Aorta (tissue), 5 donors: ENCODE measurements around the gene NCBP3. TPM values are rescaled to one million over a fixed set of nuclear protein-coding genes. Genes with fewer than 3 reads are reported as not detected.

Experiments
- ATAC-seq: fragments of 200-7000 bp; cut with Tn5 transposase; one replicate; pipeline ENCODE4 v1.9.1; 2022; ENCODE audit warnings: moderate library complexity; ENCODE audit not compliant: low FRiP score
- DNase-seq, 2 donors: peaks; one replicate each; pipeline ENCODE4 v3.0.0-alpha.2; 2020
- H3K27ac ChIP-seq, 2 donors: one replicate each; pipeline ENCODE4 v1.5.1; 2013; ENCODE audit warnings: low read length in 2 of 2, mild to moderate bottlenecking in 2 of 2, moderate library complexity in 2 of 2, control low read depth in 1 of 2, inconsistent platforms in 1 of 2, low read depth in 1 of 2
- H3K27me3 ChIP-seq, 2 donors: one replicate each; pipeline ENCODE4 v1.6.1; 2013; ENCODE audit warnings: control low read depth in 1 of 2, low read length in 1 of 2, mild to moderate bottlenecking in 1 of 2, moderate library complexity in 1 of 2; ENCODE audit not compliant: insufficient read depth in 2 of 2, control insufficient read depth in 1 of 2
- H3K36me3 ChIP-seq, 2 donors: one replicate each; pipeline ENCODE4 v1.6.1; 2013; ENCODE audit warnings: control low read depth in 1 of 2, low read length in 1 of 2, mild to moderate bottlenecking in 1 of 2; ENCODE audit not compliant: insufficient read depth in 2 of 2, control insufficient read depth in 1 of 2
- H3K4me1 ChIP-seq, 2 donors: one replicate each; pipeline ENCODE4 v1.6.1; 2013; ENCODE audit warnings: low read length in 2 of 2, control low read depth in 1 of 2, mild to moderate bottlenecking in 1 of 2, moderate library complexity in 1 of 2; ENCODE audit not compliant: insufficient read depth in 2 of 2, control insufficient read depth in 1 of 2
- H3K4me3 ChIP-seq, 2 donors: one replicate each; pipeline ENCODE4 v1.5.1; 2013; ENCODE audit warnings: low read length in 2 of 2, control low read depth in 1 of 2, mild to moderate bottlenecking in 1 of 2
- H3K9me3 ChIP-seq: one replicate; pipeline ENCODE4 v1.6.1; 2013; ENCODE audit warnings: mild to moderate bottlenecking, low read length; ENCODE audit not compliant: control insufficient read depth
- WGBS, 2 donors: extraction: QIAGEN DNeasy Blood & Tissue Kit; methylation state at CpG; one replicate each; pipeline ENCODE4 v1.1.7; 2013; 5-methylcytosine and 5-hydroxymethylcytosine counted together
- intact Hi-C, 2 donors: fragments of 100-400 bp; cut with DNase I; formaldehyde crosslinking; loops; one replicate each; pipeline versions ENCODE4 v1.14.2 to v1.15.0; 2022
- polyA plus RNA-seq, 2 donors: library from polyadenylated mRNA; stranded (reverse); fragments of 200-250 nt; gene quantifications; one replicate each; pipeline ENCODE4 v1.2.3, GENCODE V29; 2013
- total RNA-seq, 2 donors: library from RNA; stranded (reverse); fragmentation: NEBNext Ultra II Directional; extraction: Animal tissue kit (Norgen Biotek cat#: 25700); gene quantifications; one replicate each; pipeline ENCODE4 v1.2.1, GENCODE V29; 2021
- donor health status: healthy with polysubstance abuse.
- donor health status: Bipolar disorder and iron deficiency.
- donor health status: DM: no; HTN: no; CAD: no.
- donor health status: DM: no; HTN: no; CAD: no.
- donor health status: DM: yes; HTN: yes; CAD: no.

NCBP3 gene
- total and polyA plus RNA-seq, 4 donors = 6.5 to 36.9 (median 23.6) TPM

DNA sequence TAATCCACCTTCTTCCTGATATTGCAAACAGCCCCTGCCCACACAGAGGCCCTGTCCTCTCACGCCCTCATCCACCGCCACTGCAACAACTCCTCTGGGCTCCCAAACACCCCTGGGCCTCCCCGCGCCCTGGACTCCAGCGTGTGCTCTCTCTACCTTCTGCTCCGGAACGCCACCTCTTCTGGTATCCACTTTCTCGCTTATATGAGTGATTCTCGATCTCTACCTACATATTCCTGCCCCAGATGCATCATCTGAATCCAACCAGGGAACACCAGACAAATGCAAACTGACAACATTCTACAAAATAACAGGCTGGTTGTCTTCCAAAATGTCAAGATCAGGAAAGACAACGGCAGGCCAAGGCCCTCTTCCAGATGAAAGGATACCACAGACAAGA lies 27.8 kb upstream of the NCBP3 start:
- Histone ChIP-seq H3K36me3 (no peaks in the 10 kb centered on the region), H3K4me3 (no peak overlapping the region), H3K27me3 (no peaks in the 10 kb centered on the region), H3K27ac (no peak overlapping the region), H3K4me1 (no peaks in the 10 kb centered on the region), H3K9me3 (no peaks in the 10 kb centered on the region)
- 95% methylated on average over 10 of the region's 10 CpGs for WGBS, 2 donors
- DNase-seq (no peak), ATAC-seq (no peak)
- intact Hi-C loops = no loop called here

DNA sequence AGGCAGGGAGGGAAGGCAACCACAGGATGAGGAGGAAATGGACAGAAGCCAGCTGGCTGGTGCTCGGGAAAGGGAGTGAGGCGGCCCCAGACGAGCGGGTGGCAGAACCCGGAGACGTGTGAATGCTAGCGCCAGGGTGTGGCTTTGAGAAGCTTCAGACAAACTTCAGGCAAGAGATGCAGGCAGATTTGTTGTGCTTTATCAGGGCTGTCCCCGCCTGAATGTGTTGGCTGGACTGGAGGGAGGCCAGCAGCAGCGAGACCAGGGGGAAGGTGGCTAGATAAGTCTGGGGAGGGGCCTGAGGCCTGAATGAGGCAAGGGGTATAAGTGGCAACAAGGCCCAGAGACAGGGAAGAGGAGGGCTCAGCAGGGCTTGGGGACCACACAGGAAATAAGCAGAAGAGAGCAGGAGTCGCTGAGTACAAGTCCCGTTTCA lies 24.8 kb upstream of the NCBP3 start:
- Histone ChIP-seq H3K27ac (no peak overlapping the region), H3K36me3 (no peaks in the 10 kb centered on the region), H3K9me3 (no peaks in the 10 kb centered on the region), H3K4me1 (no peaks in the 10 kb centered on the region), H3K27me3 (no peaks in the 10 kb centered on the region), H3K4me3 (no peak overlapping the region)
- intact Hi-C loops = no loop called here
- 59 to 62% methylated on average over 11 of the region's 11 CpGs for WGBS, 2 donors
- ATAC-seq (no peak), DNase-seq (peak in 1 of 2 donors; percentile 43)

DNA sequence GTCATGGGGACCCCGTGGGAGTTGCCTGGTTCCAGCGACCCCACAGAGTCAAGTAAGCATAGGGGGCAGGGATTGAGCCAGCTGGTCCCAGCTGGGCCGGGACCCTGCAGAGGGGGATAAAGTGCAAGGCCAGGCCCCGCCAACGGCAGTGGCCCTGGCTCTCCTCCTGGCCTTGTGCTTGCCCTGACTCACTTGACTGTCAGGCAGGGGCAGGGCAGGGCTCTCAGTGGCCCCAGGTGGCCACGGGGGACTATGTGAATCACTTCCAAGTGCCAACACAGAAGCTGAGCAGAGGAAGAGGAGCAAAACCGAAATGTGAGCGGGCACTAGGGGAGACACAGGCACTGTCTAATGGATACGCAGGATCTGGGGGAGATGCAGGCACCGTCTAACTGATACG lies 21.6 kb upstream of the NCBP3 start:
- 84 to 85% methylated on average over 11 of the region's 11 CpGs for WGBS, 2 donors
- H3K4me3 ChIP-seq = no peak overlapping the region
- no peaks in the 10 kb centered on the region for H3K36me3 ChIP-seq
- no peaks in the 10 kb centered on the region for H3K27me3 ChIP-seq
- intact Hi-C loops = loop anchor here (5.0 to 10.0 kb wide), 2 partner anchors 137 to 205 kb away; no protein-coding TSS in a partner anchor
- H3K9me3 ChIP-seq = no peaks in the 10 kb centered on the region
- no peak for ATAC-seq
- no peak overlapping the region for H3K27ac ChIP-seq
- no peak for DNase-seq
- H3K4me1 ChIP-seq = no peaks in the 10 kb centered on the region

DNA sequence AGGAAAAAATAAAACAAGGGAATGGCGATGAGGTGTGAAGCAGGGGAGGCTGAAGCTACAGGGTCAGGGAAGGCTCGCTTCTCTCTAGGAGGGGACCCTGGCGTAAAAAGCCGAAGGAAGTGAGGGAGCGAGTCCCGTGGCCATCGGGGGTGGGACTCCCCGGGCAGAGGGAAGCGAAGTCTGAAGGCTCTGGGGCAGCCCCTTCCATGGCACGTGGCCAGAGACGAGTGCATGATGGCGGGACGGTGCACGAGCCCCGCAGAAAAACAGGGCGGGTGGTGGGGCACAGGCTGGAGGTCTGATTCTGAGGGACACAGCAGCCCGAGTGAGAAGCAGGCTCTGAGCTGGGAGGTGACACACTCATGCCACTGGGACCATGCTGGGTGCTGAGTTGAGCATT lies 21.1 kb upstream of the NCBP3 start:
- ATAC-seq (no peak), DNase-seq (no peak)
- H3K27ac ChIP-seq = no peak overlapping the region
- no peaks in the 10 kb centered on the region for H3K4me1 ChIP-seq
- H3K36me3 ChIP-seq = no peaks in the 10 kb centered on the region
- intact Hi-C loops = loop anchor here (5.0 to 10.0 kb wide), 2 partner anchors 138 to 205 kb away; no protein-coding TSS in a partner anchor
- H3K27me3 ChIP-seq = no peaks in the 10 kb centered on the region
- WGBS, 2 donors = 80 to 83% methylated on average over 17 of the region's 17 CpGs
- H3K9me3 ChIP-seq = no peaks in the 10 kb centered on the region
- no peak overlapping the region for H3K4me3 ChIP-seq

DNA sequence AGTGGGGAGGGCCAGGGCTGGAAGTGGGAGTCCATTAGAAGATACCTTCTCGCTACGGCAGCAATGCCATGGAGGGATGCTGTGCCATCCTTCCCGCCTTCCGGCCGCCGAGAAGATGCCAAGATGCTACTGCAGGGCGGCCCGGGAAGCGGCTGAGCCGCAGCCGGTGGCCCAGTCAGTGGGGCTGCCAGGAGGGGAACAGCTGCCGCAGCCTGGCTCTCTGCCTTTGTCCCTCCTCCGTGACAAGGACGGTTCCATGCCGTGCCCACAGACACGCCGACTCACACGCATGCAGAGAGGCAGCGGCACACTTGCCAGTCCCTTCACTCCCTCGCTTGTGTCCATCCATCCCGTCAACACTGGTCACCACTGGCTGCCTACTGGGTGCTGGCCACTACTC lies 20.2 kb upstream of the NCBP3 start:
- H3K27ac ChIP-seq = no peak overlapping the region
- WGBS, 2 donors = 97% methylated on average over 21 of the region's 21 CpGs

DNA sequence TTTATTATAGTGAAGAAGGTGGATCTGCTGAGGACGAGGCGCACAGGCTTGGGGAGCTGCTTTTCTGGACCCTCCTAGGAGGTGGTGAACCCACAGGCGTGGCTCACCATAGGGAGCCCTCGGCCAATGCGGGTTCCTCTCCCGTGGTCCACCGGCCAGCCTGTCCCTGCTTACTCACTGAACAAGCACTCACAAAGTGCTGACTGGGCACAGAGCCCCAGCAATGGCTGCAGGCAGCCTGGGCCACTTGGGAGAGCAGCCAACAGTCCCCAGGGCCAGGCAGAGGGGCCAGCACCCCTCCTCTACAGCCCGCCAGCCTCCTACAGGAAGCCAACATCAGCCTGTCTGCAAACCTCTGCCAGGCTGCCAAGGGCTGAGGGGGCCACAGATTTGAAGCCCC lies 19.1 kb upstream of the NCBP3 start:
- intact Hi-C loops = loop anchor here (5.0 to 10.0 kb wide), 2 partner anchors 140 to 207 kb away; no protein-coding TSS in a partner anchor
- ATAC-seq = peak; percentile 44
- WGBS, 2 donors = 15 to 38% methylated on average over 8 of the region's 8 CpGs

More for the DNA sequence above, 20.2 kb upstream of the NCBP3 start:
- Histone ChIP-seq H3K36me3 (no peaks in the 10 kb centered on the region), H3K4me3 (no peak overlapping the region), H3K27me3 (no peaks in the 10 kb centered on the region), H3K4me1 (no peaks in the 10 kb centered on the region), H3K9me3 (no peaks in the 10 kb centered on the region)
- intact Hi-C loops = loop anchor here (5.0 to 10.0 kb wide), 2 partner anchors 139 to 206 kb away; no protein-coding TSS in a partner anchor
- ATAC-seq (no peak), DNase-seq (no peak)

DNA sequence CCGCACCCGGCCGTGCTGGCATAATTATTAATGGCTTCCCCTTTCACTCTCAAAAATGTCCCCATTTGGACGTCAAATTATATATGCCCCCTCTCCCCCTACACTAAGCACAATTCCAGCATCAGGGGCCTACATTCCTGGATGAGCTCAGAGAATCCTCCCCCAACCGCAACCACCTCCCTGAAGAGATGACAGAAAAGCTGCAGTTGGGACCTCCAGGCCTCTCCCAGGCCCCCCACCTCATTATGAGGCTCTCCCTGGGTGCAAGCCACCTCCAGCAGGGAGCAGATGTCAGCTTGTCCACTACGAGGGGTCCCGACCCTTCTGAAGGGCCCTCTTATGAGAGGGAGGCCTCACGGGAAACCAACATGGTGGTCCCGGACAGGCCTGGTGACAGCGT lies 18.5 kb upstream of the NCBP3 start:
- no peaks in the 10 kb centered on the region for H3K9me3 ChIP-seq
- ATAC-seq (no peak), DNase-seq (no peak)
- intact Hi-C loops = loop anchor here (5.0 to 10.0 kb wide), 2 partner anchors 138 to 140 kb away; no protein-coding TSS in a partner anchor
- H3K4me3 ChIP-seq = no peak overlapping the region
- H3K27ac ChIP-seq = no peak overlapping the region
- H3K36me3 ChIP-seq = peaks cover 0 to 2% of the 10 kb centered on the region in 2 donors
- no peaks in the 10 kb centered on the region for H3K27me3 ChIP-seq
- 82 to 90% methylated on average over 10 of the region's 10 CpGs for WGBS, 2 donors
- H3K4me1 ChIP-seq = no peaks in the 10 kb centered on the region

More for the DNA sequence above, 19.1 kb upstream of the NCBP3 start:
- Histone ChIP-seq H3K4me3 (no peak overlapping the region), H3K27ac (no peak overlapping the region), H3K4me1 (no peaks in the 10 kb centered on the region), H3K27me3 (no peaks in the 10 kb centered on the region), H3K9me3 (no peaks in the 10 kb centered on the region), H3K36me3 (peaks cover 0 to 2% of the 10 kb centered on the region in 2 donors)
- DNase-seq = peak; percentile 76 to 87

DNA sequence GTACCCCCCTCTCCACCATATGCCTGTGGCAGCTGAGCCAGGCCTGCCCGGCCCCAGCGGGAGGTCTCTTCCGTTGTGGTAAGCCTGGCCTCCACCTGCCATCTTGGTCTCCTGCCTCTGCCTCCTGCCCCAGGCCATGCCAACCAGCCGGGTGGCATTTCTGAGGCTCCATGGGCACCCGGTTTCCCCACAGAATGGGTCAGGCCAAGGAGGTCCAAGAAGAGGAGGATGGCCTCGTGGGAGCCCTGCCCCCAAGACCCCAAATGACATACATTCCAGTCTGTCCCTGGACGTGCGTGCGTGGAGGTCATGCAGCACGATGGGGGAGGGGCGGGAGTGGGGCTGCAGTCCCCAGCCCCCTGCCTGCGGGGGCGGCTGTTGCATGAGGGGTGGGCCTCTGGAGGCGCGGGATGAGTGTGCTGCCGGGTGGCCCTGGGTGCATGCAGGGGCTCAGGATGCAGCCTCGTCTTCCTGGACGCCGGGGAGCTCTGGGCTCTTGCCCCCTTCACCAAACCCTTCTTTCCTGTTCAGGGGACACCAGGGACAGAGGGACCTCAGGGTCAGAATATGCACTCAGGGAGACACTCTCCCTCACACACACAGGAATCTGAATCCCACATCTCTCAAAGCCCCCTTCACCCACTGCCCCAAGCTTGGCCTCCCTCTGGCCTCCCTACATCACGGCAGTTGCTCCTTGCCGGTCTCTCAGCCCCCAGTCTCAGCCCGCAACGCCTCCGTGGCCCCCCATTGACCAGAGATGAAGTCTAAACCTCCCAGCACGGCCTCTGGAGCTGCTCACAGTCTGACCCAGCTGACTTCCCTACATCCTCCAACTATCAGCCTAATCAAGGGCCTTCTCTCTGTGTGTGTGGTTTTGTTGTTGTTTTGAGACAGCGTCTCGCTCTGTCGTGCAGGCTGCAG lies 16.0 kb upstream of the NCBP3 start:
- H3K4me3 ChIP-seq = no peak overlapping the region
- WGBS, 2 donors = 80 to 84% methylated on average over 27 to 28 of the region's 28 CpGs
- peaks cover 0 to 2% of the 10 kb centered on the region in 2 donors for H3K36me3 ChIP-seq
- H3K4me1 ChIP-seq = no peaks in the 10 kb centered on the region
- H3K9me3 ChIP-seq = no peaks in the 10 kb centered on the region
- no peaks in the 10 kb centered on the region for H3K27me3 ChIP-seq
- ATAC-seq (no peak), DNase-seq (peak in 1 of 2 donors; percentile 44)
- H3K27ac ChIP-seq = no peak overlapping the region
- intact Hi-C loops = loop anchor here (5.0 to 10.0 kb wide), 2 partner anchors 140 to 143 kb away; no protein-coding TSS in a partner anchor
